H9 (cell line): ENCODE measurements around the gene LIPE. TPM values are rescaled to one million over a fixed set of nuclear protein-coding genes. Genes with fewer than 3 reads are reported as not detected.

Source experiments
- DNase-seq: peaks from one replicate; pipeline ENCODE4 v3.0.0-alpha.2; 2017
- H2AFZ ChIP-seq: one replicate; pipeline ENCODE4 v1.6.1; 2013; ENCODE audit warnings: mild to moderate bottlenecking, low read length, control low read depth, moderate library complexity
- H2AK5ac ChIP-seq: 2 replicates; pipeline ENCODE4 v1.6.1; 2013; ENCODE audit warnings: low read length, control low read depth, mixed read lengths; ENCODE audit not compliant: insufficient read length
- H2BK120ac ChIP-seq: one replicate; pipeline ENCODE4 v1.6.1; 2013; ENCODE audit warnings: low read depth, mild to moderate bottlenecking, low read length, control low read depth, inconsistent platforms; ENCODE audit not compliant: poor library complexity, severe bottlenecking
- H2BK12ac ChIP-seq: 2 replicates; pipeline ENCODE4 v1.6.1; 2013; ENCODE audit warnings: low read length, control low read depth, mixed read lengths, low read depth; ENCODE audit not compliant: insufficient read length
- H2BK15ac ChIP-seq: 2 replicates; pipeline ENCODE4 v1.6.1; 2013; ENCODE audit warnings: low read depth, low read length, control low read depth
- H2BK20ac ChIP-seq: one replicate; pipeline ENCODE4 v1.6.1; 2013; ENCODE audit warnings: low read depth, mild to moderate bottlenecking, low read length, control low read depth, inconsistent platforms; ENCODE audit not compliant: poor library complexity, severe bottlenecking
- H2BK5ac ChIP-seq: 2 replicates; pipeline ENCODE4 v1.6.1; 2013; ENCODE audit warnings: low read length, control low read depth, mixed read lengths; ENCODE audit not compliant: insufficient read length
- H3K14ac ChIP-seq: 2 replicates; pipeline ENCODE4 v1.6.1; 2013; ENCODE audit warnings: low read length, control low read depth; ENCODE audit not compliant: insufficient read depth
- H3K18ac ChIP-seq: 2 replicates; pipeline ENCODE4 v1.6.1; 2013; ENCODE audit warnings: low read depth, mild to moderate bottlenecking, mixed read lengths, low read length, control low read depth; ENCODE audit not compliant: insufficient read length
- H3K23ac ChIP-seq: 2 replicates; pipeline ENCODE4 v1.6.1; 2013; ENCODE audit warnings: low read length, control low read depth, mixed read lengths, low read depth; ENCODE audit not compliant: insufficient read length
- H3K23me2 ChIP-seq: 2 replicates; pipeline ENCODE4 v1.6.1; 2013; ENCODE audit warnings: low read depth, mild to moderate bottlenecking, mixed read lengths, low read length, control low read depth; ENCODE audit not compliant: insufficient read length, poor library complexity, severe bottlenecking
- H3K27ac ChIP-seq: 2 replicates; pipeline ENCODE4 v1.5.1; 2013; ENCODE audit warnings: low read length, control low read depth, mixed read lengths, low read depth; ENCODE audit not compliant: insufficient read length
- H3K27me3 ChIP-seq: 2 replicates; pipeline ENCODE4 v1.6.1; 2013; ENCODE audit warnings: low read length, control low read depth, inconsistent platforms; ENCODE audit not compliant: insufficient read depth
- H3K4ac ChIP-seq: 2 replicates; pipeline ENCODE4 v1.6.1; 2013; ENCODE audit warnings: low read depth, mild to moderate bottlenecking, control low read depth, inconsistent platforms, low read length, moderate library complexity
- H3K4me1 ChIP-seq: 2 replicates; pipeline ENCODE4 v1.6.1; 2013; ENCODE audit warnings: low read length, control low read depth, inconsistent platforms; ENCODE audit not compliant: insufficient read depth
- H3K4me2 ChIP-seq: 2 replicates; pipeline ENCODE4 v1.6.1; 2013; ENCODE audit warnings: low read length, control low read depth, mixed read lengths; ENCODE audit not compliant: insufficient read length, insufficient read depth
- H3K56ac ChIP-seq: 2 replicates; pipeline ENCODE4 v1.6.1; 2013; ENCODE audit warnings: low read depth, mild to moderate bottlenecking, mixed read lengths, low read length, control low read depth; ENCODE audit not compliant: insufficient read length
- H3K79me1 ChIP-seq: 2 replicates; pipeline ENCODE4 v1.6.1; 2013; ENCODE audit warnings: low read depth, mild to moderate bottlenecking, moderate library complexity, low read length, control low read depth, inconsistent platforms; ENCODE audit not compliant: insufficient read depth, poor library complexity, severe bottlenecking
- H3K79me2 ChIP-seq: 2 replicates; pipeline ENCODE4 v1.6.1; 2013; ENCODE audit warnings: low read length, control low read depth, inconsistent platforms; ENCODE audit not compliant: insufficient read depth
- H3K9ac ChIP-seq: 2 replicates; pipeline ENCODE4 v1.6.1; 2013; ENCODE audit warnings: low read length, control low read depth, mixed read lengths; ENCODE audit not compliant: insufficient read length; ENCODE audit errors: extremely low read depth
- H3K9me3 ChIP-seq: one replicate; pipeline ENCODE4 v1.6.1; 2013; ENCODE audit warnings: low read depth, low read length, inconsistent platforms; ENCODE audit not compliant: control insufficient read depth
- H3T11ph ChIP-seq: one replicate; pipeline ENCODE4 v1.6.1; 2013; ENCODE audit warnings: mild to moderate bottlenecking, low read length, control low read depth, inconsistent platforms
- H4K20me1 ChIP-seq: one replicate; pipeline ENCODE4 v1.6.1; 2013; ENCODE audit not compliant: control insufficient read depth, insufficient read length, insufficient read depth
- H4K5ac ChIP-seq: 2 replicates; pipeline ENCODE4 v1.6.1; 2013; ENCODE audit warnings: low read depth, mild to moderate bottlenecking, mixed read lengths, low read length, control low read depth; ENCODE audit not compliant: insufficient read length
- H4K8ac ChIP-seq: replicated peaks from 2 replicates; pipeline ENCODE4 v1.6.1; 2013; ENCODE audit warnings: low read length, control low read depth, mixed read lengths, low read depth; ENCODE audit not compliant: insufficient read length
- H4K91ac ChIP-seq: 2 replicates; pipeline ENCODE4 v1.6.1; 2013; ENCODE audit warnings: low read depth, mild to moderate bottlenecking, moderate library complexity, mixed read lengths, low read length, control low read depth; ENCODE audit not compliant: insufficient read length
- H3K27ac Mint-ChIP-seq, 3 experiments: 2 replicates in 2 of 3; 3 replicates in 1 of 3; pipeline ENCODE4 v1.8.0; 2020 to 2021; ENCODE audit warnings: mixed read lengths in 3 of 3, mild to moderate bottlenecking in 1 of 3, moderate library complexity in 1 of 3
- H3K27me3 Mint-ChIP-seq: 2 replicates; pipeline ENCODE4 v1.8.0; 2021; ENCODE audit warnings: low read depth, mild to moderate bottlenecking, moderate library complexity, mixed read lengths
- H3K36me3 Mint-ChIP-seq, 3 experiments: 2 replicates in 2 of 3; 3 replicates in 1 of 3; pipeline ENCODE4 v1.8.0; 2020 to 2021; ENCODE audit warnings: low read depth in 3 of 3, mixed read lengths in 3 of 3; ENCODE audit not compliant: insufficient read depth in 1 of 3
- H3K4me1 Mint-ChIP-seq, 2 experiments: 2 replicates each; pipeline ENCODE4 v1.8.0; 2020; ENCODE audit warnings: mixed read lengths in 2 of 2
- H3K4me3 Mint-ChIP-seq, 2 experiments: 2 replicates in 1 of 2; 3 replicates in 1 of 2; pipeline ENCODE4 v1.8.0; 2020 to 2021; ENCODE audit warnings: mild to moderate bottlenecking in 2 of 2, mixed read lengths in 2 of 2, moderate library complexity in 1 of 2
- H3K9me3 Mint-ChIP-seq, 2 experiments: 2 replicates in 1 of 2; 3 replicates in 1 of 2; pipeline ENCODE4 v1.8.0; 2020; ENCODE audit warnings: mild to moderate bottlenecking in 2 of 2, mixed read lengths in 2 of 2, moderate library complexity in 1 of 2
- WGBS: extraction: QIAGEN DNeasy Blood & Tissue Kit; methylation state at CpG from one replicate; pipeline ENCODE4 v1.1.7; 2013; ENCODE audit warnings: missing lambda C conversion rate, low lambda C conversion rate, mixed read lengths; ENCODE audit not compliant: insufficient read length; ENCODE audit errors: extremely low coverage; 5-methylcytosine and 5-hydroxymethylcytosine counted together
- total RNA-seq: library from RNA; stranded (reverse); gene quantifications from 2 replicates; pipeline ENCODE4 v1.2.1, GENCODE V29; 2021
- TF ChIP-seq, protein P1 (sequence below): fragments of 200-600 bp; sonication (generic); conservative IDR thresholded peaks from 3 replicates; pipeline ENCODE4 v1.8.0; 2021; ENCODE audit warnings: antibody characterized with exemption, mild to moderate bottlenecking

The LIPE gene
- total RNA-seq, 1 experiment from 2014 or later = 6.3 TPM

DNA sequence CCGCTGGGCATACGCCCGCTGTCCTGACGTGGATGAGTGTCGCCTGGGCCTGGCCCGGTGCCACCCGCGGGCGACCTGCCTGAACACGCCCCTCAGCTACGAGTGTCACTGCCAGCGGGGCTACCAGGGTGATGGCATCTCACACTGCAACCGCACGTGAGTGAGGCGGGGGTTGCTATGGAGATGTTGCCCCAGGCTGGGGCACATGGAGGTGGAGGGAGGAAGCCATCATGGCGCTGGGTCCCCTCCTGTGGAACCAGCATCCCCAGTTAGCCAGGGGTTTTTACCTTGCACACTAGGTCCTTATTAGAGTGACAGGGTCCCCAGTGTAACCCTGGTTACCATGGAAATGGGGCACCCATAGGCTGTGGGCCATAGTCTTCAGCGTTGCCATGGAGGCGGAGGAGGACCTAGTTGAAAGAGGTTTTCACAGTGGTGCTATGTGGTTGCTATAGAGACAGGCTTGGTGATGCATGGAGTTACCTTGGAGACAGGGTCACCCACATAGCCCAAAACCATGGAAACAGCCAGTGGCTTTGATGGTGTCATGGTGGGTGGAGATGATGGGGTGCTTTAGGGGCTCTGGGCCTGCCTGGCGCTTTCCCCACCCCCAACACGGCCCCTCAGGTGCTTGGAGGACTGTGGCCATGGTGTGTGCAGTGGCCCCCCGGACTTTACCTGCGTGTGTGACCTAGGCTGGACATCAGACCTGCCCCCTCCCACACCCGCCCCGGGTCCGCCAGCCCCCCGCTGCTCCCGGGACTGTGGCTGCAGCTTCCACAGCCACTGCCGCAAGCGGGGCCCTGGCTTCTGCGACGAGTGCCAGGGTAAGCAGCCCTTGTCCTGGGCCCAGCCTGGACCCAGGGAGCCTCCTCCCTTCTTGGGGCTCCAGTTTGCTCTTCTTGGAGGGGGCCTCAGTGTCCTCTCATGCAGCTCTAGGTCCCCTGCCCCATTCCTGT is 74.6 kb downstream of the LIPE start:
- H3K27ac Mint-ChIP-seq = peak overlapping the region in 1 of 3 experiments; percentile 73; a peak in 1 of 7 replicates
- WGBS = no CpG with 5 or more reads among the region's 31 CpGs
- H3K4me2 ChIP-seq = no peak overlapping the region
- peaks cover 2 to 28% (median 13%) of the 10 kb centered on the region in 3 experiments; a peak in 5 of 7 replicates for H3K36me3 Mint-ChIP-seq
- H3K27ac ChIP-seq = no peak overlapping the region
- H3K79me1 ChIP-seq = no peaks in the 10 kb centered on the region
- no peak for DNase-seq
- H4K8ac ChIP-seq = no peak overlapping the region
- H3K9me3 Mint-ChIP-seq = no peaks in the 10 kb centered on the region; a peak in 1 of 5 replicates
- H2BK20ac ChIP-seq = no peak overlapping the region
- no peak overlapping the region for H3K4me3 Mint-ChIP-seq
- H3K23me2 ChIP-seq = no peaks in the 10 kb centered on the region
- no peak overlapping the region for H3K9ac ChIP-seq
- H3K18ac ChIP-seq = no peak overlapping the region
- no peak overlapping the region for H2BK15ac ChIP-seq
- no peak overlapping the region for H3T11ph ChIP-seq
- TF ChIP-seq, protein P1, sequence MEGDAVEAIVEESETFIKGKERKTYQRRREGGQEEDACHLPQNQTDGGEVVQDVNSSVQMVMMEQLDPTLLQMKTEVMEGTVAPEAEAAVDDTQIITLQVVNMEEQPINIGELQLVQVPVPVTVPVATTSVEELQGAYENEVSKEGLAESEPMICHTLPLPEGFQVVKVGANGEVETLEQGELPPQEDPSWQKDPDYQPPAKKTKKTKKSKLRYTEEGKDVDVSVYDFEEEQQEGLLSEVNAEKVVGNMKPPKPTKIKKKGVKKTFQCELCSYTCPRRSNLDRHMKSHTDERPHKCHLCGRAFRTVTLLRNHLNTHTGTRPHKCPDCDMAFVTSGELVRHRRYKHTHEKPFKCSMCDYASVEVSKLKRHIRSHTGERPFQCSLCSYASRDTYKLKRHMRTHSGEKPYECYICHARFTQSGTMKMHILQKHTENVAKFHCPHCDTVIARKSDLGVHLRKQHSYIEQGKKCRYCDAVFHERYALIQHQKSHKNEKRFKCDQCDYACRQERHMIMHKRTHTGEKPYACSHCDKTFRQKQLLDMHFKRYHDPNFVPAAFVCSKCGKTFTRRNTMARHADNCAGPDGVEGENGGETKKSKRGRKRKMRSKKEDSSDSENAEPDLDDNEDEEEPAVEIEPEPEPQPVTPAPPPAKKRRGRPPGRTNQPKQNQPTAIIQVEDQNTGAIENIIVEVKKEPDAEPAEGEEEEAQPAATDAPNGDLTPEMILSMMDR = no peak
- no peak overlapping the region for H3K23ac ChIP-seq
- H4K5ac ChIP-seq = no peak overlapping the region
- peaks cover 0 to 1% of the 10 kb centered on the region in 2 experiments; a peak in 1 of 4 replicates for H3K4me1 Mint-ChIP-seq
- H2AK5ac ChIP-seq = no peak overlapping the region
- no peak overlapping the region for H2AFZ ChIP-seq
- no peak overlapping the region for H2BK5ac ChIP-seq
- no peak overlapping the region for H4K91ac ChIP-seq
- no peak overlapping the region for H3K56ac ChIP-seq
- H3K27me3 ChIP-seq = no peaks in the 10 kb centered on the region
- no peak overlapping the region for H3K4ac ChIP-seq
- no peaks in the 10 kb centered on the region for H3K79me2 ChIP-seq
- H2BK120ac ChIP-seq = no peak overlapping the region
- H3K14ac ChIP-seq = no peak overlapping the region
- no peaks in the 10 kb centered on the region for H4K20me1 ChIP-seq
- H3K4me1 ChIP-seq = no peaks in the 10 kb centered on the region
- no peak overlapping the region for H2BK12ac ChIP-seq
- H3K27me3 Mint-ChIP-seq = no peaks in the 10 kb centered on the region
- H3K9me3 ChIP-seq = no peaks in the 10 kb centered on the region

Other genes starting within 250 kb of the LIPE start
- gene DEDD2, start 209.7 kb downstream of the LIPE start, total RNA-seq = 32.3 and 33.2 TPM in 2 replicates
- 20.5 and 23.4 TPM in 2 replicates for gene ZNF526, start 207.1 kb downstream of the LIPE start, total RNA-seq
- gene GSK3A, start 184.8 kb downstream of the LIPE start, total RNA-seq = 52.4 and 53.7 TPM in 2 replicates
- gene ERF, start 172.3 kb downstream of the LIPE start, total RNA-seq = 120 and 126 TPM in 2 replicates
- 54.0 and 56.0 TPM in 2 replicates for gene CIC, start 158.1 kb downstream of the LIPE start, total RNA-seq
- 2.9 and 3.2 TPM in 2 replicates for gene PRR19, start 125.3 kb downstream of the LIPE start, total RNA-seq
- gene PAFAH1B3, start 124.8 kb downstream of the LIPE start, total RNA-seq = 109 and 113 TPM in 2 replicates
- gene TMEM145, start 114.1 kb downstream of the LIPE start, total RNA-seq = 2.8 and 4.5 TPM in 2 replicates
- 28.4 and 28.8 TPM in 2 replicates for gene MEGF8, start 101.8 kb downstream of the LIPE start, total RNA-seq
- gene CNFN, start 37.1 kb downstream of the LIPE start, total RNA-seq = 7.1 and 8.8 TPM in 2 replicates
- gene CXCL17, start 15.6 kb upstream of the LIPE start, total RNA-seq = not detected in 2 replicates
- gene CEACAM1, start 101.1 kb upstream of the LIPE start, total RNA-seq = 0.94 and 1.5 TPM in 2 replicates
- gene CEACAM8, start 167.5 kb upstream of the LIPE start, total RNA-seq = not detected in 2 replicates